Esophagus muscularis mucosa (tissue), 4 donors: ENCODE measurements around the gene POLH.

Experiments
- CTCF ChIP-seq, 3 experiments: fragments of 200-600 bp in 2 of 3; fragments of 450-650 bp in 1 of 3; sonication (generic) in 2 of 3; IDR thresholded peaks; one replicate each; pipeline ENCODE4 v1.5.1; 2017 to 2019; ENCODE audit warnings: antibody characterized with exemption in 3 of 3, mild to moderate bottlenecking in 2 of 3, moderate library complexity in 1 of 3
- EP300 ChIP-seq: sonication (generic); formaldehyde crosslinking; IDR thresholded peaks from one replicate; pipeline ENCODE4 v1.6.1; 2017; ENCODE audit warnings: antibody characterized with exemption
- POLR2AphosphoS5 ChIP-seq, 2 donors: sonication (generic); formaldehyde crosslinking; IDR thresholded peaks; one replicate each; pipeline ENCODE4 v1.6.1; 2017; ENCODE audit warnings: antibody characterized with exemption in 2 of 2

- TF ChIP-seq CTCF (IDR thresholded peaks at IDR 0.05) (no peak), POLR2AphosphoS5 (IDR thresholded peaks at IDR 0.05) (no peak), EP300 (no peak)
These were observed 82.2 kb downstream of the POLH start for GRCh38 chr6:43658161-43658560.
